Ishikawa (cell line): ENCODE data around the gene WWTR1.

Source experiments
- CEBPB ChIP-seq: IDR thresholded peaks from 2 replicates; pipeline ENCODE4 v1.6.1; 2012
- CREB1 ChIP-seq: IDR thresholded peaks from 2 replicates; pipeline ENCODE4 v1.6.1; 2012; ENCODE audit warnings: low read depth
- EGR1 ChIP-seq: IDR thresholded peaks from 2 replicates; pipeline ENCODE4 v1.6.1; 2012
- EP300 ChIP-seq: IDR thresholded peaks from 2 replicates; pipeline ENCODE4 v1.6.1; 2012; ENCODE audit warnings: borderline replicate concordance
- FOXM1 ChIP-seq: IDR thresholded peaks from 2 replicates; pipeline ENCODE4 v1.6.1; 2012; ENCODE audit warnings: low read depth, borderline replicate concordance
- MAX ChIP-seq: IDR thresholded peaks from 2 replicates; pipeline ENCODE4 v1.6.1; 2012
- NFIC ChIP-seq: IDR thresholded peaks from 2 replicates; pipeline ENCODE4 v1.6.1; 2012
- RAD21 ChIP-seq: IDR thresholded peaks from 2 replicates; pipeline ENCODE4 v1.6.1; 2012; ENCODE audit warnings: low read depth
- REST ChIP-seq: IDR thresholded peaks from 2 replicates; pipeline ENCODE4 v1.6.1; 2012; ENCODE audit warnings: low read depth, mild to moderate bottlenecking
- TAF1 ChIP-seq: IDR thresholded peaks from 2 replicates; pipeline ENCODE4 v1.6.1; 2012; ENCODE audit warnings: low read depth, mild to moderate bottlenecking
- TCF12 ChIP-seq: IDR thresholded peaks from 2 replicates; pipeline ENCODE4 v1.6.1; 2012; ENCODE audit warnings: low read depth
- TEAD4 ChIP-seq: IDR thresholded peaks from 2 replicates; pipeline ENCODE4 v1.6.1; 2012
- USF1 ChIP-seq: IDR thresholded peaks from 2 replicates; pipeline ENCODE4 v1.6.1; 2012
- YY1 ChIP-seq: IDR thresholded peaks from 2 replicates; pipeline ENCODE4 v1.6.1; 2012; ENCODE audit warnings: low read depth
- ZBTB7A ChIP-seq: IDR thresholded peaks from 2 replicates; pipeline ENCODE4 v1.6.1; 2012; ENCODE audit warnings: low read depth

Gene WWTR1

GRCh38 chr3:149686996-149687395, 29.2 kb upstream of the WWTR1 start:
- no peak for TF ChIP-seq FOXM1
- no peak for TF ChIP-seq EP300
- no peak for TF ChIP-seq TAF1
- no peak for TF ChIP-seq MAX
- no peak for TF ChIP-seq NFIC
- TF ChIP-seq ZBTB7A, result no peak
- TF ChIP-seq TCF12, result no peak
- no peak for TF ChIP-seq RAD21
- no peak for TF ChIP-seq CREB1
- no peak for TF ChIP-seq REST
- no peak for TF ChIP-seq USF1
- no peak for TF ChIP-seq YY1
- no peak for TF ChIP-seq CEBPB
- TF ChIP-seq TEAD4, result no peak
- TF ChIP-seq EGR1, result no peak

GRCh38 chr3:149678351-149678950, 20.6 kb upstream of the WWTR1 start:
- TF ChIP-seq REST (peak; percentile 60), FOXM1 (no peak)

- no peak for TF ChIP-seq USF1
- no peak for TF ChIP-seq REST
- TF ChIP-seq RAD21, result no peak
- no peak for TF ChIP-seq TAF1
- no peak for TF ChIP-seq YY1
- no peak for TF ChIP-seq TEAD4
- no peak for TF ChIP-seq NFIC
- TF ChIP-seq CREB1, result no peak
- no peak for TF ChIP-seq TCF12
- TF ChIP-seq FOXM1, result no peak
- TF ChIP-seq EGR1, result no peak
- no peak for TF ChIP-seq CEBPB
- TF ChIP-seq ZBTB7A, result no peak
- TF ChIP-seq EP300, result no peak
These were observed 15.6 kb upstream of the WWTR1 start for GRCh38 chr3:149673393-149673792.

- no peak for TF ChIP-seq NFIC
- TF ChIP-seq YY1, result no peak
- no peak for TF ChIP-seq REST
- TF ChIP-seq FOXM1, result no peak
- no peak for TF ChIP-seq TCF12
- no peak for TF ChIP-seq EP300
- no peak for TF ChIP-seq ZBTB7A
- no peak for TF ChIP-seq CREB1
- no peak for TF ChIP-seq MAX
- no peak for TF ChIP-seq EGR1
- TF ChIP-seq CEBPB, result no peak
These were observed 13.1 kb upstream of the WWTR1 start for GRCh38 chr3:149670742-149671492.
